Mucosa of rectum (tissue), 2 donors: ENCODE results near the gene RMND5B.

Source experiments
- H3K27ac ChIP-seq, 2 donors: one replicate each; pipeline ENCODE4 v1.7.0; 2013; ENCODE audit warnings: inconsistent platforms in 2 of 2, low read depth in 2 of 2, low read length in 2 of 2
- H3K27me3 ChIP-seq, 2 donors: one replicate each; pipeline ENCODE4 v1.7.0; 2013; ENCODE audit warnings: low read length in 2 of 2; ENCODE audit not compliant: control insufficient read depth in 2 of 2, insufficient read depth in 2 of 2
- H3K36me3 ChIP-seq, 2 donors: one replicate each; pipeline ENCODE4 v1.7.0; 2013; ENCODE audit warnings: low read length in 2 of 2; ENCODE audit not compliant: control insufficient read depth in 2 of 2, insufficient read depth in 2 of 2
- H3K4me1 ChIP-seq, 2 donors: one replicate each; pipeline ENCODE4 v1.7.0; 2013; ENCODE audit warnings: low read length in 2 of 2, mild to moderate bottlenecking in 1 of 2; ENCODE audit not compliant: control insufficient read depth in 2 of 2, insufficient read depth in 2 of 2
- H3K4me3 ChIP-seq, 2 donors: one replicate each; pipeline ENCODE4 v1.7.0; 2013; ENCODE audit warnings: low read length in 2 of 2
- H3K9ac ChIP-seq, 2 donors: one replicate each; pipeline ENCODE4 v1.7.0; 2013; ENCODE audit warnings: low read length in 2 of 2, low read depth in 1 of 2, mild to moderate bottlenecking in 1 of 2
- H3K9me3 ChIP-seq, 2 donors: one replicate each; pipeline ENCODE4 v1.7.0; 2013; ENCODE audit warnings: low read length in 2 of 2; ENCODE audit not compliant: control insufficient read depth in 2 of 2
- donor health status: healthy.
- donor health status: Normal muscosa, but diverticular disease.

The RMND5B gene

GRCh38 chr5:178198706-178199105 is 67.9 kb downstream of the RMND5B start:
- Histone ChIP-seq H3K9me3 (no peaks in the 10 kb centered on the region), H3K4me3 (no peak overlapping the region), H3K4me1 (peaks cover 7 to 8% of the 10 kb centered on the region in 2 donors), H3K27ac (no peak overlapping the region), H3K9ac (no peak overlapping the region), H3K27me3 (no peaks in the 10 kb centered on the region), H3K36me3 (no peaks in the 10 kb centered on the region)

- Histone ChIP-seq H3K4me1 (peaks cover 10 to 11% of the 10 kb centered on the region in 2 donors), H3K4me3 (no peak overlapping the region), H3K27me3 (no peaks in the 10 kb centered on the region), H3K9me3 (no peaks in the 10 kb centered on the region), H3K27ac (no peak overlapping the region), H3K9ac (no peak overlapping the region), H3K36me3 (no peaks in the 10 kb centered on the region)
These were observed 69.0 kb downstream of the RMND5B start for GRCh38 chr5:178199581-178200434.
